ENCODE measurements around the gene HMGXB3.

The HMGXB3 gene

DNA sequence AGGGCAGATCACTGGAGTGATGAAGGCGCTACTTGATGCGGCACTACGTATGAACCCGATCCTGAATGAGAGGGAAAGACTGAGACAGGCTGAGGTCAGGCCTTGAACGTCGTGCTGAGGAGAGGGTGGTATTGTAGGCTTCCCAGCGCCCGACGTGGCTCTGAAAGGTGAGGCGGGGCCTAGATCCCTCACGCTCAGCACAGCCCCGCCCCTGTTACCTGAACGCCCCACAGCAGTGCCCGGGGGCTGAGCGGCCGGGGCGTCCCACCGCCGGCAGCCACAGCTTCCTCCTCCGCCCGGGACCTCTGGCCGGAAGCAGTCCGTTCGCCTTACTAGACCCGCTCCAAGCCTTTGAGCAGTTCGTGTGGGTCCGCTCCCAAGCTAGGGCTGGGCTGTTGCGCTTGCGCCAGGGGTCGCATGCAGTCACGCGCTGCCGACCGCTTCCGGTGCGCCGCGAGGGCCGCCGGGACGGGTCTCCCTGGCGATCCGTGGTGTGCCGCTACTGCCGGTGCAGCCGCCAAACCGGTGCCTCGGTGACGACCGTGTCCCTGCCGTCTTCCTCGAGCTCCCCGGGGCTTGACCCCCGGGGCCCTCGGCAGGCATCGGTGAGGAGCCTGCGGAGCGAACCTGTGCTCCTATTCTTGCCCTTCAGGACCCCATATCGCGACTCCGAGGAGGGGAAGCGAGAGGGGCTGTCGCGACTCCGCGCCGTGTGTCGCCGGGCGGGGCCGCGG, at the start of gene HMGXB3, which contains the start of gene TIGD6:
Gene HMGXB3 (plus strand): TSS at position 484 of the 734 bp plus-strand sequence. CDS start 4,114 bp downstream, outside the sequence.
Gene TIGD6 (minus strand): TSS at position 399 of the 734 bp plus-strand sequence. CDS start 4,306 bp downstream, outside the sequence.
- H3K27ac ChIP-seq (ENCODE audit: low read length), result peak within 1 kb of the TSS; percentile 84
- peak within 1 kb of the TSS; percentile 89 for H3K4me2 ChIP-seq (ENCODE audit: low read depth, low read length)
- H3K9me2 ChIP-seq (replicated peaks; ENCODE audit: insufficient read depth, low read length), result no peaks in the 10 kb centered on the region
- H3K9me3 ChIP-seq (replicated peaks; ENCODE audit: insufficient read depth, low read length), result no peaks in the 10 kb centered on the region
- peak within 1 kb of the TSS; percentile 79 for H2AFZ ChIP-seq (ENCODE audit: low read length)
- peak; percentile 97 for DNase-seq
- H3K36me3 ChIP-seq (replicated peaks; ENCODE audit: insufficient read depth, low read length), result no peaks in the 10 kb centered on the region
- H4K20me1 ChIP-seq (ENCODE audit: insufficient read depth, low read length), result no peaks in the 10 kb centered on the region
- peak within 1 kb of the TSS; percentile 91 for H3K4me3 ChIP-seq (ENCODE audit: low read length)
- H3K9ac ChIP-seq (ENCODE audit: low read length), result peak within 1 kb of the TSS; percentile 97
- peaks cover 16% of the 10 kb centered on the region for H3K4me1 ChIP-seq (ENCODE audit: low read length)
- H3K27me3 ChIP-seq (replicated peaks; ENCODE audit: insufficient read depth, low read length), result no peaks in the 10 kb centered on the region
- H3F3A ChIP-seq (ENCODE audit: insufficient read depth, low read length), result peaks cover 20% of the 10 kb centered on the region
- H3K79me2 ChIP-seq (ENCODE audit: low read length), result peaks cover 45% of the 10 kb centered on the region
- TF ChIP-seq, protein P1, sequence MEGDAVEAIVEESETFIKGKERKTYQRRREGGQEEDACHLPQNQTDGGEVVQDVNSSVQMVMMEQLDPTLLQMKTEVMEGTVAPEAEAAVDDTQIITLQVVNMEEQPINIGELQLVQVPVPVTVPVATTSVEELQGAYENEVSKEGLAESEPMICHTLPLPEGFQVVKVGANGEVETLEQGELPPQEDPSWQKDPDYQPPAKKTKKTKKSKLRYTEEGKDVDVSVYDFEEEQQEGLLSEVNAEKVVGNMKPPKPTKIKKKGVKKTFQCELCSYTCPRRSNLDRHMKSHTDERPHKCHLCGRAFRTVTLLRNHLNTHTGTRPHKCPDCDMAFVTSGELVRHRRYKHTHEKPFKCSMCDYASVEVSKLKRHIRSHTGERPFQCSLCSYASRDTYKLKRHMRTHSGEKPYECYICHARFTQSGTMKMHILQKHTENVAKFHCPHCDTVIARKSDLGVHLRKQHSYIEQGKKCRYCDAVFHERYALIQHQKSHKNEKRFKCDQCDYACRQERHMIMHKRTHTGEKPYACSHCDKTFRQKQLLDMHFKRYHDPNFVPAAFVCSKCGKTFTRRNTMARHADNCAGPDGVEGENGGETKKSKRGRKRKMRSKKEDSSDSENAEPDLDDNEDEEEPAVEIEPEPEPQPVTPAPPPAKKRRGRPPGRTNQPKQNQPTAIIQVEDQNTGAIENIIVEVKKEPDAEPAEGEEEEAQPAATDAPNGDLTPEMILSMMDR (IDR thresholded peaks at IDR 0.05; ENCODE audit: low read length), result no peak
- TF ChIP-seq EZH2phosphoT487 (IDR thresholded peaks at IDR 0.05; ENCODE audit: low read length) (no peak), EZH2 (optimal IDR thresholded peaks at IDR 0.05; ENCODE audit: low read depth, low read length) (no peak)

DNA sequence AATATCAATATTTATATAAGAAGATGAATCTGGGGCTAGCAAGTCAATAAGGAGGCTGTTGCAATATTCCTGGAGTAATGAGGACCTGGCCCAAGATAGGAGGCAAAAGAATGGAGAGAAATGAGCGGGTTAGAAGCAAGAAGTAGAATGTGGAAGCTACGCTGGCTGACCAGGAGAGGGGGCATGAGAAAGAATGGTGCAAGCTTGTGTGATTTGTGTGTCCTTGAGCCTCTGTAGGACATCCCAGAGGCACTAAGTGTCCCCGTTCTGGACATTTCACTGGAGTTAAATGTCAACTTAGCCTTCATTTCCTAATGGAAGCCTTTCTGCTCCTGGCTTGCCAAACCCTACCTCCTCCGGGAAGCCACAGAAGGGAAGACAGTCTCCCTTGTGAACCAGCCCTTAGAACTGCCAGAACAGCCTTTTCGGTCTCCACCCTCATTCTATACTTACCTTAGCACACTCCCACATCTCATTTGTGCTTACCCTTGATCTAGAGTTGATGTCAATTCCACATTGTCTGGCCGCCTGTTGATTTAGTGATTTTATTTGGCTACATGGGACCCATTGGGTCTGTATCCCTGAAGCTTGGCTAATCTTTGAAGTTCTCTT, 49.3 kb upstream of the HMGXB3 start:
- Histone ChIP-seq H3K9ac (ENCODE audit: low read length) (no peak overlapping the region), H4K20me1 (ENCODE audit: insufficient read depth, low read length) (no peaks in the 10 kb centered on the region), H3K4me2 (ENCODE audit: low read depth, low read length) (no peak overlapping the region), H3K4me1 (ENCODE audit: low read length) (no peaks in the 10 kb centered on the region), H3K27ac (ENCODE audit: low read length) (no peak overlapping the region), H3K36me3 (replicated peaks; ENCODE audit: insufficient read depth, low read length) (no peaks in the 10 kb centered on the region), H3K9me2 (replicated peaks; ENCODE audit: insufficient read depth, low read length) (no peaks in the 10 kb centered on the region), H3K9me3 (replicated peaks; ENCODE audit: insufficient read depth, low read length) (no peaks in the 10 kb centered on the region), H3F3A (ENCODE audit: insufficient read depth, low read length) (no peaks in the 10 kb centered on the region), H3K4me3 (ENCODE audit: low read length) (no peak overlapping the region), H3K27me3 (replicated peaks; ENCODE audit: insufficient read depth, low read length) (no peaks in the 10 kb centered on the region), H2AFZ (ENCODE audit: low read length) (no peak overlapping the region), H3K79me2 (ENCODE audit: low read length) (no peaks in the 10 kb centered on the region)
- no peak for DNase-seq
- TF ChIP-seq EZH2 (optimal IDR thresholded peaks at IDR 0.05; ENCODE audit: low read depth, low read length), result no peak
- TF ChIP-seq EZH2phosphoT487 (IDR thresholded peaks at IDR 0.05; ENCODE audit: low read length), result no peak
- TF ChIP-seq, protein P1 (IDR thresholded peaks at IDR 0.05; ENCODE audit: low read length), result no peak; the same call in 1 of the 2 replicates

DNA sequence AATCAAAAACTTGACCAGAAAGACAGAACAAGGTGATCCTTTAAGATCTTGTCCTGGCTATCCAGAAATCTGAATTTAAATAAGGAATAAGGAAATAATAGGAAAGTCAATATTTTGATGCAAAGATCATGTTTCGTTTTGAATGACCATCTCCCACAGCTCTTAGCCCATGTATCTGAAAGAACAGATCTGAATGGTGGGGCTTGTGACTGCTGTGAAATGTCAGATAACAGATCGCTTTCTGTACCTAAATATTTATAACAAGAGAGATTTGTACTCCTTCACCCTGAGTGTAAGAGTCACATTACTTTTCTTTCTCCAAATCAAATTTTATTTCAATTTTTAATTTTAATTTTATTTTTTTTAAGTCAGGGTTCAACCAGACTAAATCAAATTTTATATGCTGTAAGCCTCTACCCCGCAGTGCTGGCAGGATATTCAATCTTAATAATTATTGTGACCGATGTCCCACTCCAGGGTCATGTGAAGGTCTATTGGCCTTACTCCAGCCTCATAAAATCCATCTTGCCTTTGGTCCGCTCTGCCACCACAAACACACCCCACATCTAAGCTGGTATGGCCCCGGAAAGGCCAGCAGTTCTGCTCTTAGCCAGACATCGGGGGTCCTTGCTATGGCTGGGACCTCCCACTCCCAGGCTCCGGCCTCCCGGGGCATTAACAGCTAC, 47.0 kb upstream of the HMGXB3 start:
- no peak overlapping the region for H3K4me2 ChIP-seq (ENCODE audit: low read depth, low read length)
- no peak overlapping the region for H2AFZ ChIP-seq (ENCODE audit: low read length)
- H3K9ac ChIP-seq (ENCODE audit: low read length), result no peak overlapping the region
- TF ChIP-seq, protein P1 (IDR thresholded peaks at IDR 0.05; ENCODE audit: low read length), result no peak
- TF ChIP-seq EZH2 (optimal IDR thresholded peaks at IDR 0.05; ENCODE audit: low read depth, low read length), result no peak
- TF ChIP-seq EZH2phosphoT487 (IDR thresholded peaks at IDR 0.05; ENCODE audit: low read length), result no peak
- no peaks in the 10 kb centered on the region for H3K9me3 ChIP-seq (replicated peaks; ENCODE audit: insufficient read depth, low read length)
- no peaks in the 10 kb centered on the region for H3K27me3 ChIP-seq (replicated peaks; ENCODE audit: insufficient read depth, low read length)
- no peak for DNase-seq
- no peaks in the 10 kb centered on the region for H3F3A ChIP-seq (ENCODE audit: insufficient read depth, low read length)
- no peaks in the 10 kb centered on the region for H3K9me2 ChIP-seq (replicated peaks; ENCODE audit: insufficient read depth, low read length)
- H3K27ac ChIP-seq (ENCODE audit: low read length), result no peak overlapping the region
- H3K36me3 ChIP-seq (replicated peaks; ENCODE audit: insufficient read depth, low read length), result no peaks in the 10 kb centered on the region
- H3K79me2 ChIP-seq (ENCODE audit: low read length), result no peaks in the 10 kb centered on the region
- no peak overlapping the region for H3K4me3 ChIP-seq (ENCODE audit: low read length)
- no peaks in the 10 kb centered on the region for H3K4me1 ChIP-seq (ENCODE audit: low read length)
- no peaks in the 10 kb centered on the region for H4K20me1 ChIP-seq (ENCODE audit: insufficient read depth, low read length)

Data from MM.1S (cell line).